ENCODE measurements around the gene ARMC2. TPM values are rescaled to one million over a fixed set of nuclear protein-coding genes. Genes with fewer than 3 reads are reported as not detected.
"Not testable (repeated sequence)": the region's sequence is repeated elsewhere in the genome, so short reads cannot be mapped to it uniquely, and the experiment has no call there.

Gene ARMC2
- total RNA-seq, 2 experiments from 2014 or later = 2.6 to 8.4 TPM

DNA sequence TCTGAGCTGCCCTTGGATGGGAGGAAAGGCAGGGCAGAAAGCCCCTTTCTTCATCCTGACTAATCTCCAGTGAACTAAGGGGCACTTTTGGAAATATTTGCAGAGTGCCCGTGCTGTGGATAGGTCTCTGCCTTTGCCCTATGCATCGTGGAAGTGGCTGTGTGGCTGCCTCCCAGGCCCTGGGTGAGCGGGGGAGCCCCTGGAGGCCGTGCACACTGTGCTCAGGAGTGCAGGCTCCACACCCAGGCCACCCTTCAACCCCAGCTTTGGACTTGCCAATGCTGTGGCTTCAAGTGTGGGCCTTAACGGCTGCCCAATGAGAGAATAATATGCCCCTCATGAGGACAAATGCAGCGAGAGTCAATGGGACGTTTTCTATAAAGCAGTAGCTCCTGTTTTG lies 36.7 kb upstream of the ARMC2 start:
- DNase-seq (ENCODE audit: low spot score) = no peak
- Histone ChIP-seq H3K27ac (ENCODE audit: low read depth, low read length, poor library complexity, severe bottlenecking) (no peak overlapping the region), H2AFZ (ENCODE audit: low read length) (no peak overlapping the region), H3K4me2 (ENCODE audit: low read length) (no peak overlapping the region), H3K4me3 (ENCODE audit: low read depth, low read length, poor library complexity, severe bottlenecking) (no peak overlapping the region), H3K9me2 (ENCODE audit: insufficient read depth, low read length) (no peaks in the 10 kb centered on the region), H4K20me1 (ENCODE audit: insufficient read depth, low read length) (no peaks in the 10 kb centered on the region), H3K79me2 (ENCODE audit: insufficient read depth, low read depth, low read length) (no peaks in the 10 kb centered on the region), H3K4me1 (ENCODE audit: insufficient read depth, low read length, poor library complexity, severe bottlenecking) (no peaks in the 10 kb centered on the region), H3K9me3 (ENCODE audit: low read length) (no peaks in the 10 kb centered on the region), H3K36me3 (ENCODE audit: insufficient read depth, low read length) (no peaks in the 10 kb centered on the region)
- intact Hi-C loops (cut with micrococcal nuclease; ENCODE audit: unreplicated experiment) = no loop called here
- no TSS peak for BruUV-seq (replicated peaks)
- ChIA-PET CTCF (ENCODE audit: unreplicated experiment) (no interaction called here), POLR2A (interaction anchor here (0.5 kb wide), 1 partner anchor 710 kb away, joined by 3 read pairs; no protein-coding TSS in a partner anchor)
- TF ChIP-seq, protein P1, sequence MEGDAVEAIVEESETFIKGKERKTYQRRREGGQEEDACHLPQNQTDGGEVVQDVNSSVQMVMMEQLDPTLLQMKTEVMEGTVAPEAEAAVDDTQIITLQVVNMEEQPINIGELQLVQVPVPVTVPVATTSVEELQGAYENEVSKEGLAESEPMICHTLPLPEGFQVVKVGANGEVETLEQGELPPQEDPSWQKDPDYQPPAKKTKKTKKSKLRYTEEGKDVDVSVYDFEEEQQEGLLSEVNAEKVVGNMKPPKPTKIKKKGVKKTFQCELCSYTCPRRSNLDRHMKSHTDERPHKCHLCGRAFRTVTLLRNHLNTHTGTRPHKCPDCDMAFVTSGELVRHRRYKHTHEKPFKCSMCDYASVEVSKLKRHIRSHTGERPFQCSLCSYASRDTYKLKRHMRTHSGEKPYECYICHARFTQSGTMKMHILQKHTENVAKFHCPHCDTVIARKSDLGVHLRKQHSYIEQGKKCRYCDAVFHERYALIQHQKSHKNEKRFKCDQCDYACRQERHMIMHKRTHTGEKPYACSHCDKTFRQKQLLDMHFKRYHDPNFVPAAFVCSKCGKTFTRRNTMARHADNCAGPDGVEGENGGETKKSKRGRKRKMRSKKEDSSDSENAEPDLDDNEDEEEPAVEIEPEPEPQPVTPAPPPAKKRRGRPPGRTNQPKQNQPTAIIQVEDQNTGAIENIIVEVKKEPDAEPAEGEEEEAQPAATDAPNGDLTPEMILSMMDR (conservative IDR thresholded peaks at IDR 0.05; ENCODE audit: low read length) = no peak
- TF ChIP-seq EZH2phosphoT487 (IDR thresholded peaks at IDR 0.05; ENCODE audit: borderline replicate concordance, low read depth, low read length) = no peak

DNA sequence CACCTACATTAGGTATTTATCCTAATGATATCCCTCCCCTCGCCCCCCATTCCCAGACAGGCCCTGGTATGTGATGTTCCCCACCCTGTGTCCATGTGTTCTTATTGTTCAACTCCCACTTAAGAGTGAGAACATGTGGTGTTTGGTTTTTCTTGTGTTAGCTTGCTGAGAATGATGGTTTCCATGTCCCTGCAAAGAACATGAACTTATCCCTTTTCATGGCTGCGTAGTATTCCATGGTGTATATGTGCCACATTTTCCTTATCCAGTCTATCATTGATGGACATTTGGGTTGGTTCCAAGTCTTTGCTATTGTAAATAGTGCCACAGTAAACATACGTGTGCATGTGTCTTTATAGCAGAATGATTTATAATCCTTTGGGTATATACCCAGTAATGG lies 35.0 kb upstream of the ARMC2 start:
- intact Hi-C loops (cut with micrococcal nuclease; ENCODE audit: unreplicated experiment); CTCF ChIA-PET (ENCODE audit: unreplicated experiment): not testable (repeated sequence)

DNA sequence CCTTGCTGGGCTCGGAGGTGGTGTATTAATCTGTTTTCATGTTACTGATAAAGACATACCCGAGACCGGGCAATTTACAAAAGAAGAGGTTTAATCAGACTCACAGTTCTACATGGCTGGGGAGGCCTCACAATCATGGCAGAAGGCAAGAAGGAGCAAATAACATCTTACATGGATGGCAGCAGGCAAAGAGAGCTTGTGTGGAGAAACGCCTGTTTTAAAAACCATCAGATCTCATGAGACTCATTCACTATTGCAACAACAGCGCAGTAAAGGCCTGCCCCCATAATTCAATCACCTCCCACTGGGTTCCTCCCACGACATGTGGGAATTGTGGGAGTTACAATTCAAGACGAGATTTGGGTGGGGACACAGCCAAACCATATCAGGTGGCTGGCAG lies 30.9 kb upstream of the ARMC2 start:
- DNase-seq (ENCODE audit: low spot score); H3K36me3 ChIP-seq (ENCODE audit: insufficient read depth, low read length); H4K20me1 ChIP-seq (ENCODE audit: insufficient read depth, low read length); H3K4me1 ChIP-seq (ENCODE audit: insufficient read depth, low read length, poor library complexity, severe bottlenecking); H3K9me3 ChIP-seq (ENCODE audit: low read length); H3K79me2 ChIP-seq (ENCODE audit: insufficient read depth, low read depth, low read length); BruUV-seq (replicated peaks); H2AFZ ChIP-seq (ENCODE audit: low read length); intact Hi-C loops (cut with micrococcal nuclease; ENCODE audit: unreplicated experiment); CTCF ChIA-PET (ENCODE audit: unreplicated experiment); POLR2A ChIA-PET; H3K4me3 ChIP-seq (ENCODE audit: low read depth, low read length, poor library complexity, severe bottlenecking); H3K27ac ChIP-seq (ENCODE audit: low read depth, low read length, poor library complexity, severe bottlenecking); H3K9me2 ChIP-seq (ENCODE audit: insufficient read depth, low read length); H3K4me2 ChIP-seq (ENCODE audit: low read length): not testable (repeated sequence)

More for the DNA sequence above, 35.0 kb upstream of the ARMC2 start:
- H3K9me3 ChIP-seq (ENCODE audit: low read length); DNase-seq (ENCODE audit: low spot score); H3K4me2 ChIP-seq (ENCODE audit: low read length); H3K4me3 ChIP-seq (ENCODE audit: low read depth, low read length, poor library complexity, severe bottlenecking); H3K27ac ChIP-seq (ENCODE audit: low read depth, low read length, poor library complexity, severe bottlenecking); H3K4me1 ChIP-seq (ENCODE audit: insufficient read depth, low read length, poor library complexity, severe bottlenecking); BruUV-seq (replicated peaks); POLR2A ChIA-PET; H4K20me1 ChIP-seq (ENCODE audit: insufficient read depth, low read length); H3K79me2 ChIP-seq (ENCODE audit: insufficient read depth, low read depth, low read length); H3K36me3 ChIP-seq (ENCODE audit: insufficient read depth, low read length); H3K9me2 ChIP-seq (ENCODE audit: insufficient read depth, low read length); H2AFZ ChIP-seq (ENCODE audit: low read length): not testable (repeated sequence)

DNA sequence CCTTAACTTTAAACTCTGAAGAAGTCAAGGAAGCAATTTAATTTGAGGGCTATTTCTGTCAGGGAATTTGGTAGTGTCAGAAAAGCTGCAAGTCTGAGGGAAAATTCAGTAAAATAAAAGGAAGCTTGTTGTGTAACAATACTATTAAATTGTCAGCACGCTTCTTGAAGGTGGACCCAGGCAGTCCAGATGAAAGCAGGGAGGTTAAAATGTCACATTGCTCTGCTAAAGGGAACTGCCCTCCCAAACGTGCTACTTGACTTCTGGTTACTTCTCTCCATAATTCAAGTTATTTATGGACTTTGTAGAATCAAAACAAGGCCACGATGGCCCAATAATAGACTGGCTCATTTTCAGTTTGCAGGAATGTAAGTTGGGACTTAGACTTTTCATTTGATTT lies 28.2 kb upstream of the ARMC2 start:
- Histone ChIP-seq H3K27ac (ENCODE audit: low read depth, low read length, poor library complexity, severe bottlenecking) (no peak overlapping the region), H3K4me3 (ENCODE audit: low read depth, low read length, poor library complexity, severe bottlenecking) (no peak overlapping the region), H3K9me2 (ENCODE audit: insufficient read depth, low read length) (no peaks in the 10 kb centered on the region), H3K79me2 (ENCODE audit: insufficient read depth, low read depth, low read length) (no peaks in the 10 kb centered on the region), H3K9me3 (ENCODE audit: low read length) (no peaks in the 10 kb centered on the region; the same call in 1 of the 2 replicates), H3K4me2 (ENCODE audit: low read length) (no peak overlapping the region), H4K20me1 (ENCODE audit: insufficient read depth, low read length) (no peaks in the 10 kb centered on the region), H2AFZ (ENCODE audit: low read length) (no peak overlapping the region), H3K36me3 (ENCODE audit: insufficient read depth, low read length) (no peaks in the 10 kb centered on the region), H3K4me1 (ENCODE audit: insufficient read depth, low read length, poor library complexity, severe bottlenecking) (no peaks in the 10 kb centered on the region)
- POLR2A ChIA-PET = interaction anchor here (1.2 to 1.4 kb wide), 2 partner anchors 63 to 230 kb away, joined by 3 read pairs; no protein-coding TSS in a partner anchor
- intact Hi-C loops (cut with micrococcal nuclease; ENCODE audit: unreplicated experiment) = no loop called here
- TF ChIP-seq EZH2phosphoT487 (IDR thresholded peaks at IDR 0.05; ENCODE audit: borderline replicate concordance, low read depth, low read length) = no peak
- TF ChIP-seq, protein P1 (conservative IDR thresholded peaks at IDR 0.05; ENCODE audit: low read length) = no peak
- CTCF ChIA-PET (ENCODE audit: unreplicated experiment) = no interaction called here
- DNase-seq (ENCODE audit: low spot score) = no peak
- no TSS peak for BruUV-seq (replicated peaks)

All from OCI-LY7 (cell line).